GM23248 (cell line): ENCODE data around the gene IL17RE. TPM values are rescaled to one million over a fixed set of nuclear protein-coding genes. Genes with fewer than 3 reads are reported as not detected.
A peak's percentile ranks its signal among the peaks of the same experiment; 100 is the strongest.
"Not testable (repeated sequence)": the region's sequence is repeated elsewhere in the genome, so short reads cannot be mapped to it uniquely, and the experiment has no call there.

Experiments
- DNase-seq: peaks from one replicate; pipeline ENCODE4 v3.0.0-alpha.2; 2015
- H2AFZ ChIP-seq: fragments of 200-600 bp; sonication (generic); 2 replicates; pipeline ENCODE4 v1.6.1; 2016; ENCODE audit warnings: antibody characterized with exemption
- H3F3A ChIP-seq: fragments of 200-600 bp; sonication (generic); 2 replicates; pipeline ENCODE4 v1.6.1; 2016; ENCODE audit warnings: mild to moderate bottlenecking, antibody characterized with exemption, mixed run types; ENCODE audit not compliant: insufficient read depth
- H3K27ac ChIP-seq: fragments of 200-600 bp; sonication (generic); 2 replicates; pipeline ENCODE4 v1.5.1; 2016; ENCODE audit warnings: mild to moderate bottlenecking
- H3K27me3 ChIP-seq: fragments of 200-600 bp; sonication (generic); replicated peaks from 2 replicates; pipeline ENCODE4 v1.6.1; 2016; ENCODE audit warnings: mild to moderate bottlenecking; ENCODE audit not compliant: insufficient read depth
- H3K36me3 ChIP-seq: fragments of 200-600 bp; sonication (generic); 2 replicates; pipeline ENCODE4 v1.6.1; 2016; ENCODE audit warnings: low read depth, mild to moderate bottlenecking
- H3K4me1 ChIP-seq: fragments of 200-600 bp; sonication (generic); 2 replicates; pipeline ENCODE4 v1.6.1; 2016; ENCODE audit warnings: mild to moderate bottlenecking; ENCODE audit not compliant: insufficient read depth
- H3K4me2 ChIP-seq: fragments of 200-600 bp; sonication (generic); one replicate; pipeline ENCODE4 v1.6.1; 2016; ENCODE audit warnings: mild to moderate bottlenecking; ENCODE audit not compliant: unreplicated experiment
- H3K4me3 ChIP-seq: fragments of 200-600 bp; sonication (generic); 2 replicates; pipeline ENCODE4 v1.5.1; 2016; ENCODE audit warnings: mild to moderate bottlenecking
- H3K79me2 ChIP-seq: fragments of 200-600 bp; sonication (generic); 2 replicates; pipeline ENCODE4 v1.6.1; 2016; ENCODE audit warnings: mild to moderate bottlenecking; ENCODE audit not compliant: insufficient read depth
- H3K9ac ChIP-seq: fragments of 200-600 bp; sonication (generic); 2 replicates; pipeline ENCODE4 v1.6.1; 2016; ENCODE audit warnings: mild to moderate bottlenecking
- H3K9me2 ChIP-seq: fragments of 200-600 bp; sonication (generic); 2 replicates; pipeline ENCODE4 v1.6.1; 2016; ENCODE audit warnings: mixed run types, mild to moderate bottlenecking, moderate library complexity; ENCODE audit not compliant: insufficient read depth
- H3K9me3 ChIP-seq: fragments of 200-600 bp; sonication (generic); one replicate; pipeline ENCODE4 v1.6.1; 2017; ENCODE audit warnings: low read depth
- H4K20me1 ChIP-seq: fragments of 200-600 bp; sonication (generic); 2 replicates; pipeline ENCODE4 v1.6.0; 2016; ENCODE audit not compliant: insufficient read depth
- EZH2 ChIP-seq: fragments of 200-600 bp; sonication (generic); IDR thresholded peaks from 2 replicates; pipeline ENCODE4 v1.6.1; 2018; ENCODE audit warnings: antibody characterized with exemption, mild to moderate bottlenecking; ENCODE audit not compliant: insufficient read depth, poor library complexity, severe bottlenecking
- EZH2phosphoT487 ChIP-seq: fragments of 200-600 bp; sonication (generic); IDR thresholded peaks from 2 replicates; pipeline ENCODE4 v1.6.1; 2018; ENCODE audit warnings: antibody characterized with exemption, moderate library complexity, mild to moderate bottlenecking, low read depth; ENCODE audit not compliant: insufficient read depth
- WGBS, 2 experiments: methylation state at CpG; one replicate each; pipeline ENCODE4 v1.1.6; 2015 to 2017; ENCODE audit warnings: low lambda C conversion rate in 2 of 2, low coverage in 1 of 2; ENCODE audit errors: missing lambda C conversion rate in 2 of 2; 5-methylcytosine and 5-hydroxymethylcytosine counted together
- in situ Hi-C: fragments of 300-500 bp; cut with MboI; formaldehyde crosslinking; loops from 2 replicates; pipeline ENCODE4 v1.15.0; 2020
- polyA plus RNA-seq: library from polyadenylated mRNA; unstranded; fragments of >200 nt; fragmentation: Nextera tagmentation; extraction: Ambion mirVana; gene quantifications from 2 replicates; pipeline ENCODE4 v1.2.1, GENCODE V29; 2016
- total RNA-seq: library from RNA; depleted of rRNA; stranded (reverse); fragments of >200 nt; shearing (Covaris generic); gene quantifications from 2 replicates; pipeline ENCODE4 v1.2.3, GENCODE V29; 2014

Gene IL17RE
- total and polyA plus RNA-seq, 2 experiments from 2014 or later, result 0.24 to 5.5 TPM

DNA sequence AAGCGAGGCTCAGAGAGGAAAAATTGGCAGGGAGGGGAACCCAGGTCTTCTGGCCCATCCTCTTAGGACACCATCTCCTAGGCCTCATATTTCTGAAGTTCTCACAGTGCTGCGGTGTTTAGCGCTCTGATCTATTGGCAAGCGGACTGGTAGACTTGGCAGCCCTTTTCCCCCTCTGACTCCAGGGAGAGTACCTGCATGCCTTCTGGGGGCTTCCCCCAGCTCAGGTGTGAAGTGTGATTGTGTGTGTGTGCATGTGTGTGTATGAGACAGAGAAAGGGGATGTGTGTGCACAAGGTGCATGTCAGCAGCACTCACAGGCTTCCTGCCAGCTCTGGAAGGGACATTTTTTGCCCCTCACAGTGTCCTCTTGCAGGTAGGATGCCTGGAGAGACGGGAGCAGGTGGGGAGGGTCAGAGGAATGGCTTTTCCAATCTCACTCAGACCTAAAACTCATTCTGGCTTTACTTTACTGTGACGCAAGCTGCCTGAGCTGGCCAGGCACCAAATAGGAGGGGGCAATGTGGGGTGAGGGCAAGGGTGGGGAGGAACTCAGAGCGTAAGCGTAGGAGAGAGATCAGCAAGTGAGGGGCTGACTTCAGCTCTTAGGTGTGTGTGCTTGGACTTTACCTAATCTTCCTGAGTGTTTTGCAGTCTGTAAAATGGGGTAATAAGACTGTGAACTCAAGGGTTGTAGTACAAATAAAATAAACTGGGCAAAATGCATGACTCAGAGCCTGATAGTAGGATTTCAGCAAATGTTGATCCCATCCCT is 4.0 kb upstream of the IL17RE start:
- Histone ChIP-seq H3K9me3 (no peaks in the 10 kb centered on the region), H3K36me3 (peaks cover 6% of the 10 kb centered on the region; the same call in 1 of the 2 replicates), H3K4me1 (peaks cover 14% of the 10 kb centered on the region), H3F3A (peaks cover 7% of the 10 kb centered on the region), H3K27me3 (no peaks in the 10 kb centered on the region), H3K79me2 (peaks cover 12% of the 10 kb centered on the region), H2AFZ (no peak overlapping the region), H3K4me3 (no peak overlapping the region), H3K9me2 (no peaks in the 10 kb centered on the region), H3K27ac (no peak overlapping the region), H3K4me2 (no peak overlapping the region), H4K20me1 (no peaks in the 10 kb centered on the region), H3K9ac (no peak overlapping the region)
- WGBS, 2 experiments, result 80 to 83% methylated on average over 7 to 8 of the region's 8 CpGs
- TF ChIP-seq EZH2phosphoT487 (no peak), EZH2 (no peak)
- no peak for DNase-seq
- in situ Hi-C loops, result no loop called here

- Histone ChIP-seq H3K79me2 (peaks cover 12% of the 10 kb centered on the region), H4K20me1 (no peaks in the 10 kb centered on the region), H3K4me2 (no peak overlapping the region), H3K36me3 (peaks cover 6% of the 10 kb centered on the region; the same call in 1 of the 2 replicates), H3K27me3 (no peaks in the 10 kb centered on the region), H3K4me1 (peaks cover 12% of the 10 kb centered on the region), H3K27ac (no peak overlapping the region), H3K9me3 (no peaks in the 10 kb centered on the region), H3K4me3 (no peak overlapping the region), H2AFZ (no peak overlapping the region), H3K9me2 (no peaks in the 10 kb centered on the region), H3F3A (no peaks in the 10 kb centered on the region), H3K9ac (no peak overlapping the region)
- TF ChIP-seq EZH2 (no peak), EZH2phosphoT487 (no peak)
- no peak for DNase-seq
- in situ Hi-C loops, result no loop called here
- WGBS, 2 experiments, result 81 to 85% methylated on average over 2 to 3 of the region's 3 CpGs
These were observed 3.3 kb upstream of the IL17RE start for GRCh38 chr3:9899289-9899791.

DNA sequence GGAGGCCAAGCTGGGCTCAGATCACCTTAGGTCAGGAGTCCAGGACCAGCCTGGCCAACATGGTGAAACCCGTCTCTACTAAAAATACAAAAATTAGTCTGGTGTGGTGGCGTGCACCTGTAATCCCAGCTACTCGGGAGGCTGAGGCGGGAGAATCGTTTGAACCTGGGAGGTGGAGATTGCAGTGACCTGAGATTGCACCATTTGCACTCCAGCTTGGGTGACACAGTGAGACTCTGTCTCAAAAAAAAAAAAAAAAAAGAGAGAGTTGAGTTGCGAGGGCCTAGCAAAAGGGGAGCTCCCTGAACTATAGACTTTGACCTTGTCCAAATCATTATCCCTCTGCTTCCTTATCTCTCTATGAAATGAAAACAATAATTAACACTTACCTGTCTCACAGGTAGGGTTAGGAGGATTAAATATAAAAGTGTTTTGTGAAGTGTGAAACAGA is 1.7 kb upstream of the IL17RE start:
- H3K9me3 ChIP-seq, H4K20me1 ChIP-seq, DNase-seq, H3K27ac ChIP-seq, H2AFZ ChIP-seq, in situ Hi-C loops, H3K4me3 ChIP-seq, H3F3A ChIP-seq, H3K36me3 ChIP-seq, H3K4me2 ChIP-seq, H3K27me3 ChIP-seq, H3K9me2 ChIP-seq, H3K9ac ChIP-seq, H3K79me2 ChIP-seq: not testable (repeated sequence)
- H3K4me1 ChIP-seq, result peaks cover 12% of the 10 kb centered on the region
- 85 to 94% methylated on average over 6 of the region's 6 CpGs for WGBS, 2 experiments

GRCh38 chr3:9901967-9902366 is 681 bp upstream of the IL17RE start:
- Histone ChIP-seq H3K4me2 (no peak overlapping the region), H4K20me1 (no peaks in the 10 kb centered on the region), H3K36me3 (no peaks in the 10 kb centered on the region), H3K4me3 (no peak overlapping the region), H3F3A (no peaks in the 10 kb centered on the region), H3K9ac (no peak overlapping the region), H3K4me1 (peaks cover 12% of the 10 kb centered on the region), H3K9me3 (no peaks in the 10 kb centered on the region), H2AFZ (peak overlapping the region; percentile 84; the same call in 1 of the 2 replicates), H3K27me3 (no peaks in the 10 kb centered on the region), H3K9me2 (no peaks in the 10 kb centered on the region), H3K27ac (no peak overlapping the region), H3K79me2 (no peaks in the 10 kb centered on the region)
- in situ Hi-C loops, result no loop called here
- TF ChIP-seq EZH2phosphoT487 (no peak), EZH2 (no peak)
- WGBS, 2 experiments, result 93% methylated on average over 5 of the region's 5 CpGs
- no peak for DNase-seq
